Measurements from ENCODE around the gene NOC4L. TPM values are rescaled to one million over a fixed set of nuclear protein-coding genes. Genes with fewer than 3 reads are reported as not detected.

The NOC4L gene
- total RNA-seq, 1 donor from 2014 or later, result 15.8 TPM

DNA sequence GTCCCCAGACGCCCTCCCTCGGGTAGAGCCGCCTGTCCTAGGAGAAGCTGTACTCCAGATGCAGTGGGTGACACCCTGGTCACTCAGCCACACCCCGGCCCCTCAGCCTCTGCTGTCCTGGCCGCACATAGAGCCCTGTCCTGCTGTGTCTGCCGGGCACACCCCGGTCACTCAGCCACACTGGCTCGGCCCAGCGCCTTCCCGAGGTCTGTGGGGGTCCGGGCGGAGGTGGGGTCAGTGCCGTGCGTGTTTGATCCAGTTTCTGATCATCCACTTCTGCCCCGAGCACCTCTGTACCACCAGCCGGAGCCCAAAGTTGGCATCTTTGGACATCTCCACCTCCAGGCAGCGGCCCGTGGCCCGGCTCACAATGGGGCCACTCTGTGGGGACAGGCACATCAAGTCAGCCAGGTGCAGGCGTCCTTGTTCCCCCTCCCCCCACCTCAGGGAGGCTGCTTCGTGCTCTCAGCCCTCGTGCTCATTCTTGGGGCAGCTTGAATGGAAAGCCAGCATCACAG lies 52.7 kb downstream of the NOC4L start:
- DNase-seq, result no peak
- Histone ChIP-seq H3K36me3 (no peaks in the 10 kb centered on the region), H3K9me3 (peaks cover 3% of the 10 kb centered on the region), H3K4me3 (no peak overlapping the region), H3K4me1 (no peaks in the 10 kb centered on the region), H3K27me3 (ENCODE audit: low read depth) (peaks cover 6% of the 10 kb centered on the region), H3K27ac (no peak overlapping the region)
- no peak for ATAC-seq
- intact Hi-C loops (cut with DNase I), result no loop called here
- TF ChIP-seq, protein P1, sequence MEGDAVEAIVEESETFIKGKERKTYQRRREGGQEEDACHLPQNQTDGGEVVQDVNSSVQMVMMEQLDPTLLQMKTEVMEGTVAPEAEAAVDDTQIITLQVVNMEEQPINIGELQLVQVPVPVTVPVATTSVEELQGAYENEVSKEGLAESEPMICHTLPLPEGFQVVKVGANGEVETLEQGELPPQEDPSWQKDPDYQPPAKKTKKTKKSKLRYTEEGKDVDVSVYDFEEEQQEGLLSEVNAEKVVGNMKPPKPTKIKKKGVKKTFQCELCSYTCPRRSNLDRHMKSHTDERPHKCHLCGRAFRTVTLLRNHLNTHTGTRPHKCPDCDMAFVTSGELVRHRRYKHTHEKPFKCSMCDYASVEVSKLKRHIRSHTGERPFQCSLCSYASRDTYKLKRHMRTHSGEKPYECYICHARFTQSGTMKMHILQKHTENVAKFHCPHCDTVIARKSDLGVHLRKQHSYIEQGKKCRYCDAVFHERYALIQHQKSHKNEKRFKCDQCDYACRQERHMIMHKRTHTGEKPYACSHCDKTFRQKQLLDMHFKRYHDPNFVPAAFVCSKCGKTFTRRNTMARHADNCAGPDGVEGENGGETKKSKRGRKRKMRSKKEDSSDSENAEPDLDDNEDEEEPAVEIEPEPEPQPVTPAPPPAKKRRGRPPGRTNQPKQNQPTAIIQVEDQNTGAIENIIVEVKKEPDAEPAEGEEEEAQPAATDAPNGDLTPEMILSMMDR (IDR thresholded peaks at IDR 0.05), result no peak

DNA sequence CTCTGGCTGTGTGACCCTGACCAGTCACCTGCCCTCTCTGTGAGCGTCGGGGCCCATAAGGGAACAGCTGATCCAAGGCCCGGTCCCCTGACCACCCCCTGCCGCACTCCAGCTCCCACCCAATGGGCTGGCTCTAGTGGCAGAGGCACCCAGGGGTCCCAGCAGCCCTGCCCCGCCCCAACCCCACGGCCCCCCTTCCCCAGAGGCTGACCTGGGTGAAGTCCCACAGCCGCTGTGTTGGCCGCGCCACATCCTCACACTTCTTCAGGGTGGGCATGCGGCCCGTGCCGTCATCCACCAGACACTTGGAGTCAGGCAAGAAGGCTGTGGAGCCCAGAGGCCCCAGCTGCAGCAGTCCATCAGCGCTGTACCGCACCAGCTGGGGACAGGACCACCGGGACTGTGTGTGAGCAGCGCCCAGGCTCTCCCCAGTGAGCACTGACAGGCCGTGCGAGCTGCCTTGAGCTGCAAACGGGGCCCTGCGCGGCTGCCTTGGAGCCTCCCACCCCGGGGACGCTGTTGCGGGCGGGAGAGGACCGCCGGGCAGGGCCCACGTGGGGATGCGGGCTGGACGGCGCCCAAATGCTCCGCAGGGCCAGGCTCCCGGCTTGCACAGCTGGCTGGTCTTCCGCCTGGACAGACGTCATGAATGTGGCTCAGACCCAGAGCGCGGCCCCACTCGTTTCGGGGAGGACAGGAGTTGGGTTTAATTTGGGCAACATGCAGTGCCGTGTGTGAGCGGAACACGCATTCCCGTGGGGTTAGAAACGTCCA lies 53.5 kb downstream of the NOC4L start:
- Histone ChIP-seq H3K4me3 (no peak overlapping the region), H3K27ac (no peak overlapping the region), H3K4me1 (no peaks in the 10 kb centered on the region), H3K9me3 (peaks cover 3% of the 10 kb centered on the region), H3K27me3 (ENCODE audit: low read depth) (peaks cover 13% of the 10 kb centered on the region), H3K36me3 (no peaks in the 10 kb centered on the region)
- TF ChIP-seq, protein P1 (IDR thresholded peaks at IDR 0.05), result no peak
- ATAC-seq (no peak), DNase-seq (no peak)
- intact Hi-C loops (cut with DNase I), result no loop called here

DNA sequence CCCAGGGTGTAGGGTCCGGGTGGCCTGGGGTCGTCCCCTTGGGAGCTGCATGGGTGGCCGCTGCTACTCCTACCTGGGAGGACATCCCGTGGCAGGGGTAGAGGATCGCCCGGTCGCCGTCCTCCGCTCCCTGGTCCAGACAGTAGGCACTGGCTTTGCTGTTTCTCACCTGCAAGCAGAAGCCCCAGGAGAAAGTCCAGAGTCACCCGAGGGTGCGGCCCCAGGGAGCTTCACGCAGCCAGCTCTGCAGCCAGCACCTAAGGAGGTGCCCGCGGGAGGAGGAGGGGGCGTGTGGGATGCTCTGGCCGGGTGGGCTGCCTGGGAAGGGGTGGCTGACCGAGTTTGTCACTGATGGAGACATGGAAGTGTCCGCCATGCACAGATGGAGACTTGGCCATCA lies 54.8 kb downstream of the NOC4L start:
- peaks cover 2% of the 10 kb centered on the region for H3K9me3 ChIP-seq
- no peaks in the 10 kb centered on the region for H3K4me1 ChIP-seq
- DNase-seq, result no peak

DNA sequence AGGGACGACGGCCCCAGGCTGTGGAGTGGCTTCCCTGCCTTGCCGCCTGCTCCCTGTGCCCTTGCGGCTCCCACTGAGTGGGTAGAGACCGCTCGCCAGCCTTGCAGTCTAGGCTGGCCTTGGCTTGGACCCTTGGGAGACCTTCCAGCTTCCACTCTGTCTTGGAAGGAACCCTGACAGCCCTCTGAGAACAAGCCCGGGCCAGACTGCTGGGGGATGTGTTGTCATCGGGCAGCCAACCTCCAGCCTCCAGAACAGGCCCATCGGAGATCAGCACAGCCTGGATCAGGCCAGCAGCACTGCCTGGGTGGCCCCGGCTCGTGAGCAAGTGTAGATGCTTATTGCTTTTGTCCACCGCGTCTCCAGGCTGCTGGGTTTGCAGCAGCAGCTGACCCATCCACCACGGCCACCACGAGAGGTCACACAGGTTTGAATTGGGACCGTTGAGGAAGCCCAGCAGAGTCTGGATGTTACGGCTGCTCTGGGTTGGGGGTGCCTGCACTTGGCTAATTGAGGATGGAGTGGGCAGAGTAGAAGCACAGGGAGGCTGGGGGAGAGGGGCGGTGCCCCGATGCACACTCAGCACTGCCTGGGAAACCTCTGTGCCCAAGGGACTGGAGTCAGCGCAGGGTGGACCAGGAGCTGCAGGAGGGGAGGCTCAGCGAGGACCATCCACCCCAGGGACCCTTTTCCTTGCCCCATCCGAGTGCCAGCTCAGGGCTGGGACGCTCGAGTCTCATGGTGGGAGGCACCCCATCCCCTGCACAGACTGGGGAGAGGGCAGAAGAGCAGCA lies 55.5 kb downstream of the NOC4L start:
- Histone ChIP-seq H3K4me3 (no peak overlapping the region), H3K9me3 (no peaks in the 10 kb centered on the region), H3K27me3 (ENCODE audit: low read depth) (peaks cover 30% of the 10 kb centered on the region), H3K36me3 (no peaks in the 10 kb centered on the region), H3K27ac (no peak overlapping the region), H3K4me1 (no peaks in the 10 kb centered on the region)
- intact Hi-C loops (cut with DNase I), result no loop called here
- ATAC-seq, result no peak
- DNase-seq, result no peak
- TF ChIP-seq, protein P1 (IDR thresholded peaks at IDR 0.05), result no peak

More for the DNA sequence above, 54.8 kb downstream of the NOC4L start:
- H3K36me3 ChIP-seq, result no peaks in the 10 kb centered on the region
- no peak overlapping the region for H3K27ac ChIP-seq
- TF ChIP-seq, protein P1 (IDR thresholded peaks at IDR 0.05), result no peak
- H3K27me3 ChIP-seq (ENCODE audit: low read depth), result peaks cover 24% of the 10 kb centered on the region
- intact Hi-C loops (cut with DNase I), result no loop called here
- H3K4me3 ChIP-seq, result no peak overlapping the region
- no peak for ATAC-seq

DNA sequence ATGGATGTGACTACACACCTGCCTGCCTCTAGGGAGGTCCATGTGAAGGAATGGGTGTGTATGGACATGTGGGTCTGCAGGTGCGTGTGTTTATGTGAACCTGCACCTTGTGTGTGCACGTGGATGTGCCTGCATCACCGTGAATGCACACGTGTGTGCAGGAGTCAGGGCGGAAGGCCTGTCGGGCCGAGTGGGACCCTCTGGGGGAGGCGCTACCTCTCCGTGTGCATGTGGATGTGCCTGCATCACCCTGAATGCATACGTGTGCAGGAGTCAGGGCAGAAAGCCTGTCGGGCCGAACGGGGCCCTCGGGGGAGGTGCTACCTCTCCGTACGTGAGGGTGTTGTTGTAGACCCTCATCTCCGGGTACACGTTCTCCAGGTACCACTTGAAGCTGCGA lies 56.5 kb downstream of the NOC4L start:
- no peaks in the 10 kb centered on the region for H3K9me3 ChIP-seq
- no peak for DNase-seq

More for the DNA sequence above, 56.5 kb downstream of the NOC4L start:
- peaks cover 41% of the 10 kb centered on the region for H3K27me3 ChIP-seq (ENCODE audit: low read depth)
- H3K4me3 ChIP-seq, result no peak overlapping the region
- TF ChIP-seq, protein P1 (IDR thresholded peaks at IDR 0.05), result no peak
- H3K4me1 ChIP-seq, result peaks cover 7% of the 10 kb centered on the region
- ATAC-seq, result no peak
- no peak overlapping the region for H3K27ac ChIP-seq
- H3K36me3 ChIP-seq, result no peaks in the 10 kb centered on the region
- intact Hi-C loops (cut with DNase I), result no loop called here
